H1 (cell line): ENCODE data around the gene ANKRD62. TPM values are rescaled to one million over a fixed set of nuclear protein-coding genes. Genes with fewer than 3 reads are reported as not detected.

Source experiments
- CTCF ChIA-PET: fragments of 300-600 bp; sonication (Branson Sonifier 250); formaldehyde crosslinking; loops from one replicate; lab custom pipeline; 2021; ENCODE audit not compliant: partially characterized antibody; lab: Charles Lee
- POLR2A ChIA-PET: fragments of 300-600 bp; sonication (Branson Sonifier 250); formaldehyde crosslinking; loops from one replicate; lab custom pipeline; 2021; ENCODE audit warnings: inconsistent platforms; ENCODE audit not compliant: partially characterized antibody; lab: Charles Lee
- DNase-seq, 2 experiments: peaks; one replicate each; pipeline versions ENCODE4 v3.0.0 to v3.0.0-alpha.2; 2010 to 2022; ENCODE audit warnings: low spot score in 2 of 2, low read depth in 1 of 2, mixed read lengths in 1 of 2
- FAIRE-seq: peaks from 2 replicates; lab custom pipeline; 2011; peaks lifted over from hg19 to GRCh38; lab: Jason Lieb, UNC
- H2AFZ ChIP-seq: 2 replicates; pipeline ENCODE4 v1.8.1; 2012; ENCODE audit warnings: low read length, inconsistent platforms
- H2AK5ac ChIP-seq: 2 replicates; pipeline ENCODE4 v1.6.1; 2013; ENCODE audit warnings: low read depth, low read length
- H2BK120ac ChIP-seq: replicated peaks from 2 replicates; pipeline ENCODE3; 2013; ENCODE audit warnings: low read depth, low read length, inconsistent platforms
- H2BK12ac ChIP-seq: 2 replicates; pipeline ENCODE4 v1.6.1; 2013; ENCODE audit warnings: low read depth, low read length
- H2BK15ac ChIP-seq: 2 replicates; pipeline ENCODE4 v1.6.1; 2013; ENCODE audit warnings: low read length
- H2BK20ac ChIP-seq: 2 replicates; pipeline ENCODE4 v1.6.1; 2013; ENCODE audit warnings: low read length
- H2BK5ac ChIP-seq: 2 replicates; pipeline ENCODE4 v1.6.1; 2013; ENCODE audit warnings: low read depth, low read length
- H3K14ac ChIP-seq: 2 replicates; pipeline ENCODE4 v1.6.1; 2013; ENCODE audit warnings: inconsistent platforms; ENCODE audit not compliant: insufficient read length
- H3K18ac ChIP-seq: 2 replicates; pipeline ENCODE4 v1.6.1; 2013; ENCODE audit warnings: low read length; ENCODE audit errors: extremely low read depth
- H3K23ac ChIP-seq: 2 replicates; pipeline ENCODE4 v1.6.1; 2013; ENCODE audit warnings: inconsistent platforms; ENCODE audit not compliant: insufficient read length
- H3K23me2 ChIP-seq: 2 replicates; pipeline ENCODE4 v1.6.1; 2013; ENCODE audit warnings: low read depth, low read length
- H3K27ac ChIP-seq: 2 replicates; pipeline ENCODE4 v1.6.1; 2011; ENCODE audit warnings: low read depth, low read length, inconsistent platforms
- H3K27me3 ChIP-seq, 4 experiments: replicated peaks in 1 of 4; 1 replicate in 1 of 4; 2 replicates in 3 of 4; pipeline versions ENCODE4 v1.6.1 to v1.8.1; 2011 to 2013; ENCODE audit warnings: low read length in 3 of 4, mild to moderate bottlenecking in 3 of 4, inconsistent platforms in 2 of 4, mixed read lengths in 2 of 4, moderate library complexity in 1 of 4; ENCODE audit not compliant: control insufficient read depth in 3 of 4, insufficient read depth in 3 of 4; ENCODE audit errors: extremely low read depth in 1 of 4
- H3K36me3 ChIP-seq, 4 experiments: 2 replicates each; pipeline versions ENCODE4 v1.6.1 to v1.8.1; 2011 to 2013; ENCODE audit warnings: mild to moderate bottlenecking in 4 of 4, low read length in 3 of 4, moderate library complexity in 2 of 4, control low read depth in 1 of 4, inconsistent platforms in 1 of 4; ENCODE audit not compliant: insufficient read depth in 4 of 4, control insufficient read depth in 2 of 4
- H3K4ac ChIP-seq: replicated peaks from 2 replicates; pipeline ENCODE3; 2013; ENCODE audit warnings: low read length, low read depth, mixed read lengths, inconsistent platforms; ENCODE audit not compliant: insufficient read length
- H3K4me1 ChIP-seq, 4 experiments: replicated peaks in 1 of 4; 1 replicate in 1 of 4; 2 replicates in 3 of 4; pipeline versions ENCODE4 v1.6.1 to v1.8.1; 2011 to 2013; ENCODE audit warnings: low read length in 3 of 4, inconsistent platforms in 2 of 4, mixed read lengths in 1 of 4; ENCODE audit not compliant: insufficient read depth in 4 of 4, control insufficient read depth in 3 of 4
- H3K4me2 ChIP-seq, 2 experiments: 2 replicates each; pipeline versions ENCODE4 v1.6.1 to v1.8.1; 2011 to 2013; ENCODE audit warnings: low read depth in 2 of 2, low read length in 2 of 2, control low read depth in 1 of 2, inconsistent platforms in 1 of 2, mild to moderate bottlenecking in 1 of 2; ENCODE audit not compliant: insufficient read depth in 1 of 2
- H3K4me3 ChIP-seq, 4 experiments: fragments of 200-600, 300-600 bp in 1 of 4; sonication (generic), shearing (Covaris generic), sonication (Bioruptor Twin) in 1 of 4; 2 replicates each; pipeline versions ENCODE4 v1.5.1 to v1.8.1; 2011 to 2016; ENCODE audit warnings: low read length in 4 of 4, low read depth in 3 of 4, control low read depth in 2 of 4, inconsistent platforms in 2 of 4, mild to moderate bottlenecking in 2 of 4, mixed read lengths in 1 of 4, moderate library complexity in 1 of 4; ENCODE audit not compliant: insufficient read depth in 2 of 4; ENCODE audit errors: extremely low read depth in 1 of 4
- H3K56ac ChIP-seq: replicated peaks from 2 replicates; pipeline ENCODE3; 2013; ENCODE audit warnings: low read depth, mild to moderate bottlenecking, mixed read lengths, low read length, inconsistent platforms; ENCODE audit not compliant: insufficient read length
- H3K79me1 ChIP-seq: 2 replicates; pipeline ENCODE4 v1.6.1; 2013; ENCODE audit warnings: low read depth, low read length, control low read depth
- H3K79me2 ChIP-seq, 2 experiments: 2 replicates each; pipeline versions ENCODE4 v1.6.1 to v1.8.1; 2012 to 2013; ENCODE audit warnings: low read length in 2 of 2, mild to moderate bottlenecking in 2 of 2, inconsistent platforms in 1 of 2; ENCODE audit not compliant: insufficient read depth in 2 of 2, control insufficient read depth in 1 of 2
- H3K9ac ChIP-seq, 4 experiments: replicated peaks in 1 of 4; 1 replicate in 1 of 4; 2 replicates in 3 of 4; pipeline versions ENCODE4 v1.6.1 to v1.8.1; 2011 to 2013; ENCODE audit warnings: low read depth in 3 of 4, low read length in 3 of 4, control low read depth in 2 of 4, mild to moderate bottlenecking in 2 of 4, moderate library complexity in 2 of 4, inconsistent platforms in 1 of 4; ENCODE audit errors: extremely low read depth in 1 of 4
- H3K9me3 ChIP-seq, 2 experiments: 2 replicates each; pipeline versions ENCODE4 v1.6.1 to v1.8.1; 2012 to 2013; ENCODE audit warnings: mild to moderate bottlenecking in 2 of 2, moderate library complexity in 2 of 2, control low read depth in 1 of 2, inconsistent platforms in 1 of 2, low read depth in 1 of 2, low read length in 1 of 2, mixed read lengths in 1 of 2; ENCODE audit not compliant: insufficient read depth in 2 of 2
- H4K20me1 ChIP-seq, 2 experiments: replicated peaks in 1 of 2; 2 replicates each; pipeline versions ENCODE3 to v1.8.1; 2011 to 2013; ENCODE audit warnings: inconsistent platforms in 2 of 2, low read length in 2 of 2, mild to moderate bottlenecking in 1 of 2; ENCODE audit not compliant: insufficient read depth in 2 of 2, control insufficient read depth in 1 of 2
- H4K5ac ChIP-seq: 2 replicates; pipeline ENCODE4 v1.6.1; 2013; ENCODE audit warnings: low read length, low read depth, mixed read lengths, inconsistent platforms; ENCODE audit not compliant: insufficient read length
- H4K8ac ChIP-seq: 2 replicates; pipeline ENCODE4 v1.8.0; 2013; ENCODE audit warnings: mild to moderate bottlenecking, moderate library complexity, low read length, inconsistent platforms; ENCODE audit not compliant: insufficient read depth; ENCODE audit errors: extremely low read depth
- H4K91ac ChIP-seq: replicated peaks from 2 replicates; pipeline ENCODE3; 2013; ENCODE audit warnings: low read length, mixed read lengths, inconsistent platforms; ENCODE audit not compliant: insufficient read length
- BRCA1 ChIP-seq: IDR thresholded peaks from 2 replicates; pipeline ENCODE4 v1.6.1; 2012; ENCODE audit warnings: low read depth, low read length, improper control_type of control experiment
- WGBS, 2 experiments: shearing (Covaris generic) in 1 of 2; methylation state at CpG; one replicate each; pipeline versions ENCODE4 v1.1.6 to v1.1.7; 2013 to 2015; ENCODE audit warnings: low lambda C conversion rate in 2 of 2, mixed read lengths in 2 of 2, inconsistent platforms in 1 of 2, low coverage in 1 of 2, missing lambda C conversion rate in 1 of 2; ENCODE audit not compliant: insufficient replicate concordance in 2 of 2, insufficient coverage in 1 of 2, insufficient read length in 1 of 2; ENCODE audit errors: extremely low coverage in 1 of 2, missing lambda C conversion rate in 1 of 2; 5-methylcytosine and 5-hydroxymethylcytosine counted together
- polyA plus RNA-seq, 7 experiments: library from polyadenylated mRNA; depleted of rRNA in 3 of 7; stranded (reverse) in 5 of 7; unstranded in 2 of 7; fragments of >200 nt in 5 of 7; fragments of 200-250 nt in 2 of 7; gene quantifications; 1 replicate in 5 of 7; 2 replicates in 1 of 7; 4 replicates in 1 of 7; pipeline versions ENCODE4 v1.2.1 to v1.2.3, GENCODE V29; 2011 to 2013; ENCODE audit warnings: missing spikeins in 2 of 7, mixed read lengths in 2 of 7
- total RNA-seq: library from RNA; stranded (reverse); fragmentation: NEBNext Ultra II Directional; extraction: Animal tissue kit (Norgen Biotek cat#: 25700); gene quantifications from 2 replicates; pipeline ENCODE4 v1.2.1, GENCODE V29; 2021

Gene ANKRD62
- total and polyA plus RNA-seq, 2 of the 8 experiments (the other 6 are each of a cell fraction or from before 2014, with no cell fraction given): not detected

- no peak for TF ChIP-seq BRCA1
- no peaks in the 10 kb centered on the region for H4K20me1 ChIP-seq
- no peak overlapping the region for H3K23ac ChIP-seq
- no peak overlapping the region for H3K27ac ChIP-seq
- H3K23me2 ChIP-seq: 0 out of 2 replicates have a peak, but pooled peaks cover 1% of the 10 kb centered on the region
- no peaks in the 10 kb centered on the region for H3K27me3 ChIP-seq
- FAIRE-seq: no peak
- no peaks in the 10 kb centered on the region; a peak in 1 of 7 replicates for H3K4me1 ChIP-seq
- no peak overlapping the region for H3K4me3 ChIP-seq
- no peak overlapping the region for H3K9ac ChIP-seq
- no peaks in the 10 kb centered on the region for H3K36me3 ChIP-seq
- no peak overlapping the region for H4K91ac ChIP-seq
- H2AK5ac ChIP-seq: no peak overlapping the region
- no peak overlapping the region for H3K18ac ChIP-seq
- H3K56ac ChIP-seq: no peak overlapping the region
- H3K14ac ChIP-seq: no peak overlapping the region
- ChIA-PET CTCF (interaction anchor here (0.8 to 1.5 kb wide), 3 partner anchors 9 to 71 kb away, joined by 3 to 7 read pairs (median 5); no protein-coding TSS in a partner anchor), POLR2A (no interaction called here)
- no peak overlapping the region for H2BK12ac ChIP-seq
- H2BK15ac ChIP-seq: no peak overlapping the region
- H2BK5ac ChIP-seq: no peak overlapping the region
- H3K4me2 ChIP-seq: no peak overlapping the region
- 83% methylated on average over 20 of the region's 20 CpGs; no CpG with 5 or more reads in 1 of the 2 experiments for WGBS, 2 experiments
- no peaks in the 10 kb centered on the region; a peak in 1 of 4 replicates for H3K9me3 ChIP-seq
- no peak overlapping the region for H3K4ac ChIP-seq
- no peak overlapping the region for H4K5ac ChIP-seq
- DNase-seq: no peak
- H2AFZ ChIP-seq: no peak overlapping the region
- H4K8ac ChIP-seq: 0 out of 2 replicates have a peak overlapping the region, but pooled peaks have one; percentile 51
- no peaks in the 10 kb centered on the region for H3K79me1 ChIP-seq
- no peaks in the 10 kb centered on the region for H3K79me2 ChIP-seq
- H2BK20ac ChIP-seq: no peak overlapping the region
- H2BK120ac ChIP-seq: no peak overlapping the region
These were observed 33.3 kb upstream of the ANKRD62 start for GRCh38 chr18:12060182-12060870.
